Liver (tissue), 9 donors: ENCODE results near the gene DGKE. TPM values are rescaled to one million over a fixed set of nuclear protein-coding genes. Genes with fewer than 3 reads are reported as not detected.

Experiments
- DNase-seq: peaks from one replicate; pipeline ENCODE4 v3.0.0-alpha.2; 2017; ENCODE audit warnings: low spot score
- H3K27ac ChIP-seq, 2 donors: one replicate each; pipeline ENCODE4 v1.7.0; 2013; ENCODE audit warnings: inconsistent platforms in 2 of 2, low read length in 2 of 2, control low read depth in 1 of 2, low read depth in 1 of 2, mild to moderate bottlenecking in 1 of 2
- H3K27me3 ChIP-seq, 4 donors: one replicate each; pipeline versions ENCODE4 v1.6.1 to v1.7.0; 2013; ENCODE audit warnings: low read length in 3 of 4, inconsistent platforms in 1 of 4, mild to moderate bottlenecking in 1 of 4, moderate library complexity in 1 of 4; ENCODE audit not compliant: control insufficient read depth in 4 of 4, insufficient read depth in 4 of 4
- H3K36me3 ChIP-seq, 4 donors: one replicate each; pipeline versions ENCODE4 v1.6.1 to v1.7.0; 2013; ENCODE audit warnings: low read length in 3 of 4, mild to moderate bottlenecking in 3 of 4, low read depth in 1 of 4, moderate library complexity in 1 of 4; ENCODE audit not compliant: control insufficient read depth in 4 of 4, insufficient read depth in 3 of 4
- H3K4me1 ChIP-seq, 4 donors: one replicate each; pipeline versions ENCODE4 v1.6.1 to v1.7.0; 2013; ENCODE audit warnings: low read length in 3 of 4, mild to moderate bottlenecking in 3 of 4, moderate library complexity in 1 of 4; ENCODE audit not compliant: control insufficient read depth in 4 of 4, insufficient read depth in 4 of 4
- H3K4me3 ChIP-seq, 3 donors: one replicate each; pipeline versions ENCODE4 v1.6.1 to v1.7.0; 2013; ENCODE audit warnings: low read length in 3 of 3, control low read depth in 1 of 3, low read depth in 1 of 3, mild to moderate bottlenecking in 1 of 3
- H3K9ac ChIP-seq, 2 donors: one replicate each; pipeline ENCODE4 v1.7.0; 2013; ENCODE audit warnings: low read length in 2 of 2, mild to moderate bottlenecking in 2 of 2, moderate library complexity in 2 of 2, control low read depth in 1 of 2, low read depth in 1 of 2
- H3K9me3 ChIP-seq, 4 donors: one replicate each; pipeline versions ENCODE4 v1.6.1 to v1.7.0; 2013; ENCODE audit warnings: low read length in 3 of 4; ENCODE audit not compliant: control insufficient read depth in 4 of 4
- EGR1 ChIP-seq, 2 donors: IDR thresholded peaks; 2 replicates each; pipeline ENCODE4 v1.6.1; 2016 to 2018; ENCODE audit warnings: antibody characterized with exemption in 2 of 2, low read depth in 2 of 2
- FOXA1 ChIP-seq: IDR thresholded peaks from 2 replicates; pipeline ENCODE4 v1.6.1; 2016; ENCODE audit warnings: antibody characterized with exemption
- FOXA2 ChIP-seq: IDR thresholded peaks from 2 replicates; pipeline ENCODE4 v1.6.1; 2016; ENCODE audit warnings: antibody characterized with exemption
- HNF4A ChIP-seq, 2 donors: conservative IDR thresholded peaks; 2 replicates each; pipeline ENCODE4 v1.6.1; 2016; ENCODE audit warnings: antibody characterized with exemption in 2 of 2, mild to moderate bottlenecking in 2 of 2
- HNF4G ChIP-seq: IDR thresholded peaks from 2 replicates; pipeline ENCODE4 v1.6.1; 2016; ENCODE audit warnings: antibody characterized with exemption
- JUND ChIP-seq, 2 donors: IDR thresholded peaks; 2 replicates each; pipeline ENCODE4 v1.6.1; 2016; ENCODE audit warnings: antibody characterized with exemption in 2 of 2
- RAD21 ChIP-seq, 2 donors: IDR thresholded peaks; 2 replicates each; pipeline ENCODE4 v1.6.1; 2016; ENCODE audit warnings: antibody characterized with exemption in 2 of 2, mild to moderate bottlenecking in 2 of 2
- RXRA ChIP-seq, 2 donors: IDR thresholded peaks; 2 replicates each; pipeline ENCODE4 v1.6.1; 2017 to 2018; ENCODE audit warnings: antibody characterized with exemption in 2 of 2, mild to moderate bottlenecking in 1 of 2
- WGBS: extraction: QIAGEN DNeasy Blood & Tissue Kit; methylation state at CpG from one replicate; pipeline ENCODE4 v1.1.7; 2013; 5-methylcytosine and 5-hydroxymethylcytosine counted together
- polyA plus RNA-seq, 2 donors: library from polyadenylated mRNA; stranded (reverse) in 1 of 2; unstranded in 1 of 2; fragments of 200-250 nt in 1 of 2; fragments of >200 nt in 1 of 2; fragmentation: Nextera tagmentation in 1 of 2; extraction: Ambion mirVana in 1 of 2; gene quantifications; one replicate each; pipeline versions ENCODE4 v1.2.1 to v1.2.3, GENCODE V29; 2013 to 2015
- total RNA-seq, 2 donors: library from RNA; depleted of rRNA; stranded (reverse); fragments of >200 nt; gene quantifications; one replicate each; pipeline ENCODE4 v1.2.3, GENCODE V29; 2014
- TF ChIP-seq, protein P1 (sequence below): IDR thresholded peaks from 2 replicates; pipeline ENCODE4 v1.6.1; 2016; ENCODE audit warnings: antibody characterized with exemption
- TF ChIP-seq, protein P2 (sequence below): fragments of 150-350 bp; IDR thresholded peaks from 2 replicates; pipeline ENCODE4 v1.5.1; 2017; ENCODE audit warnings: improper control_type of control experiment, low read depth, low read length; ENCODE audit not compliant: missing input control
- TF ChIP-seq, protein P3 (sequence below): IDR thresholded peaks from 2 replicates; pipeline ENCODE4 v1.6.1; 2016; ENCODE audit warnings: antibody characterized with exemption
- donor health status: healthy.
- donor health status: healthy.
- donor health status: healthy.
- donor health status: healthy.
- donor health status: healthy.

DGKE gene
- total and polyA plus RNA-seq, 4 donors, result 1.0 to 5.9 (median 2.8) TPM

DNA sequence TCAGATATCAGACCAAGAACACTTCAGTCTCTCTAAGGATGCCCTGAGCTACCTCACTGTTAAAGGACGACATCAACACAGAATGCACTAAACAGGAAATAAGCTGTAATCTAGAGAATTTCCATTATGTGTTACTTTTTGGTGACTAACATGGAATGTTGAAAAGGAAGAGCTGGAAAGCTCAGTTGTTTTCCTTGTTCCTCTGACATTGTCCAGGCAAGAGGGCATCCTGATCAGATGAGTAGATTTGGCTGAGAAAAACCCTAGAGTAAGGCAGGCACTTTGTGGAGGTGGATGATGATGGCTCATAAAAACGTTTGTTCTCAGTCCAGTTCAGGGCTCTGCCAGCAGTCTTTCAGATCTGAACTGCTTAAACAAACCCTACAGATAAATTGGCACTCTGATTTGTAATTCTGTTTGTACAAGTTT lies 34.0 kb downstream of the DGKE start:
- Histone ChIP-seq H3K9me3 (no peaks in the 10 kb centered on the region), H3K4me3 (no peak overlapping the region), H3K9ac (no peak overlapping the region), H3K36me3 (no peaks in the 10 kb centered on the region), H3K27me3 (no peaks in the 10 kb centered on the region), H3K4me1 (peaks cover 1 to 14% (median 12%) of the 10 kb centered on the region in 4 donors), H3K27ac (peak overlapping the region; percentile 3 to 26)
- WGBS, result 16% methylated on average over 2 of the region's 2 CpGs
- TF ChIP-seq RAD21 (IDR thresholded peaks at IDR 0.05), result peak in 1 of 2 donors; percentile 47
- TF ChIP-seq FOXA2, result no peak
- peak in 1 of 2 donors; percentile 44 for TF ChIP-seq EGR1 (IDR thresholded peaks at IDR 0.05; ENCODE audit: low read depth in 2 of 2)
- TF ChIP-seq RXRA (IDR thresholded peaks at IDR 0.05), result peak; percentile 52 to 74
- peak; percentile 58 to 59 for TF ChIP-seq HNF4A (conservative IDR thresholded peaks at IDR 0.05)
- TF ChIP-seq, protein P1, sequence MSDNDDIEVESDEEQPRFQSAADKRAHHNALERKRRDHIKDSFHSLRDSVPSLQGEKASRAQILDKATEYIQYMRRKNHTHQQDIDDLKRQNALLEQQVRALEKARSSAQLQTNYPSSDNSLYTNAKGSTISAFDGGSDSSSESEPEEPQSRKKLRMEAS, result peak; percentile 57
- TF ChIP-seq HNF4G, result no peak
- peak; percentile 2 for TF ChIP-seq FOXA1
- TF ChIP-seq JUND (IDR thresholded peaks at IDR 0.05), result peak in 1 of 2 donors; percentile 35
- TF ChIP-seq, protein P2, sequence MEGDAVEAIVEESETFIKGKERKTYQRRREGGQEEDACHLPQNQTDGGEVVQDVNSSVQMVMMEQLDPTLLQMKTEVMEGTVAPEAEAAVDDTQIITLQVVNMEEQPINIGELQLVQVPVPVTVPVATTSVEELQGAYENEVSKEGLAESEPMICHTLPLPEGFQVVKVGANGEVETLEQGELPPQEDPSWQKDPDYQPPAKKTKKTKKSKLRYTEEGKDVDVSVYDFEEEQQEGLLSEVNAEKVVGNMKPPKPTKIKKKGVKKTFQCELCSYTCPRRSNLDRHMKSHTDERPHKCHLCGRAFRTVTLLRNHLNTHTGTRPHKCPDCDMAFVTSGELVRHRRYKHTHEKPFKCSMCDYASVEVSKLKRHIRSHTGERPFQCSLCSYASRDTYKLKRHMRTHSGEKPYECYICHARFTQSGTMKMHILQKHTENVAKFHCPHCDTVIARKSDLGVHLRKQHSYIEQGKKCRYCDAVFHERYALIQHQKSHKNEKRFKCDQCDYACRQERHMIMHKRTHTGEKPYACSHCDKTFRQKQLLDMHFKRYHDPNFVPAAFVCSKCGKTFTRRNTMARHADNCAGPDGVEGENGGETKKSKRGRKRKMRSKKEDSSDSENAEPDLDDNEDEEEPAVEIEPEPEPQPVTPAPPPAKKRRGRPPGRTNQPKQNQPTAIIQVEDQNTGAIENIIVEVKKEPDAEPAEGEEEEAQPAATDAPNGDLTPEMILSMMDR, result peak; percentile 10
- no peak for DNase-seq

DNA sequence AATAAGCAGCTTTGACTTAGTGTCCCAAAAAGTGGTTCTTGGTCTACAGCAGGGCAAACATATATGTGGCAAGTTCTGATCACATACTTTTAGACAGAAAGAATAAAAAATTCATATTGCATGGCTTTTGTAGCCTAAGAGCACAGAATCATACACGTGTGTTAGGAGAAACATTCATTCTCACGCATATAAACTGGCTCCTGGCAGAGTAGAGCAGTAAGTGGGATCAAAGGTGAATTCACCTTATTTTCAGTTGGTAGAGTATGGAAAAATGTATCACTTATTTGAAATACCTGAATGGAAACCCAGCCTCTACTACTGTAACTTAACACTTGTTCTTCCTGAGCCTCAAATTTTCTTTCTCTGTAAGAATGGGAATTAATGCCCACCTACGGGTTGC lies 34.8 kb downstream of the DGKE start:
- Histone ChIP-seq H3K4me3 (no peak overlapping the region), H3K27me3 (no peaks in the 10 kb centered on the region), H3K9ac (no peak overlapping the region), H3K4me1 (peaks cover 1 to 14% (median 12%) of the 10 kb centered on the region in 4 donors), H3K27ac (no peak overlapping the region), H3K9me3 (no peaks in the 10 kb centered on the region), H3K36me3 (no peaks in the 10 kb centered on the region)
- no peak for TF ChIP-seq HNF4A (conservative IDR thresholded peaks at IDR 0.05)
- TF ChIP-seq, protein P3, sequence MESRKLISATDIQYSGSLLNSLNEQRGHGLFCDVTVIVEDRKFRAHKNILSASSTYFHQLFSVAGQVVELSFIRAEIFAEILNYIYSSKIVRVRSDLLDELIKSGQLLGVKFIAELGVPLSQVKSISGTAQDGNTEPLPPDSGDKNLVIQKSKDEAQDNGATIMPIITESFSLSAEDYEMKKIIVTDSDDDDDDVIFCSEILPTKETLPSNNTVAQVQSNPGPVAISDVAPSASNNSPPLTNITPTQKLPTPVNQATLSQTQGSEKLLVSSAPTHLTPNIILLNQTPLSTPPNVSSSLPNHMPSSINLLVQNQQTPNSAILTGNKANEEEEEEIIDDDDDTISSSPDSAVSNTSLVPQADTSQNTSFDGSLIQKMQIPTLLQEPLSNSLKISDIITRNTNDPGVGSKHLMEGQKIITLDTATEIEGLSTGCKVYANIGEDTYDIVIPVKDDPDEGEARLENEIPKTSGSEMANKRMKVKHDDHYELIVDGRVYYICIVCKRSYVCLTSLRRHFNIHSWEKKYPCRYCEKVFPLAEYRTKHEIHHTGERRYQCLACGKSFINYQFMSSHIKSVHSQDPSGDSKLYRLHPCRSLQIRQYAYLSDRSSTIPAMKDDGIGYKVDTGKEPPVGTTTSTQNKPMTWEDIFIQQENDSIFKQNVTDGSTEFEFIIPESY, result no peak
- TF ChIP-seq JUND (IDR thresholded peaks at IDR 0.05), result no peak
- 79% methylated on average over 3 of the region's 3 CpGs for WGBS
- DNase-seq, result no peak

DNA sequence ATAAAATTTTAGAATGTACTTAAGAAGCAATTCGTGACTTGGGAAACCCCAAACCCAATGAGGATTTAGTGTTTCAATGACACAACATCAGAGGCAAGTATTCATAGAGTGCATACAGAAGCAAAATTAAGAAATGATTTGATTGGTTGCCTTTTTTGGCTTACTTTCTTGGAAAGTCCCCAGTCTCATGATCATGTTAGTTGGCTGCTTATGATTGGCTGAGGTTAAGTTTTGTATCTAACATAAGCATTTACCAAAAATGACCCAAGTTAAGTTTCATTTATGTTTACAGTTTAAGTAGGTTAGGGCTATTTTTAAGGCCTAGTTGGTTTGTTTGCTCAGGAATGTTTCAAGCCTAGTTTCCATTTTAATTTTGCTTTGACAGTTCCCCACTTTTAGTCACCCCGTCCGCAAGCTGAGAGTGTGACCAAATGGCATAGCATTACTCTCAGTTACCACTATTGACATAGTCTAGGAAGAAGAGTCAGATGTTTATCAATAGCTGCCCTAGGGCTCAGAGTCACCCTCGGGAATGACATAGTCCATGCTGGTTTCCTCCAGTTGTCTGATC lies 36.2 kb downstream of the DGKE start:
- Histone ChIP-seq H3K27ac (no peak overlapping the region), H3K4me3 (no peak overlapping the region), H3K27me3 (no peaks in the 10 kb centered on the region), H3K4me1 (peaks cover 1 to 13% (median 9%) of the 10 kb centered on the region in 4 donors), H3K9me3 (no peaks in the 10 kb centered on the region), H3K36me3 (no peaks in the 10 kb centered on the region), H3K9ac (no peak overlapping the region)
- WGBS, result 89% methylated on average over 4 of the region's 4 CpGs
- DNase-seq, result no peak
- TF ChIP-seq, protein P2, result no peak
- TF ChIP-seq RXRA (IDR thresholded peaks at IDR 0.05), result no peak
- TF ChIP-seq HNF4G, result no peak
